Sigmoid colon (tissue), 7 donors: ENCODE measurements around the gene MIEF1. TPM values are rescaled to one million over a fixed set of nuclear protein-coding genes. Genes with fewer than 3 reads are reported as not detected.

Source experiments
- DNase-seq: peaks from one replicate; pipeline ENCODE4 v3.0.0-alpha.2; 2019
- H3K27ac ChIP-seq, 4 donors: fragments of 200-600 bp; sonication (generic); one replicate each; pipeline ENCODE4 v1.5.1; 2016 to 2019; ENCODE audit warnings: mild to moderate bottlenecking in 1 of 4
- H3K27me3 ChIP-seq, 3 donors: fragments of 200-600 bp; sonication (generic); one replicate each; pipeline ENCODE4 v1.5.1; 2019; ENCODE audit warnings: mild to moderate bottlenecking in 1 of 3
- H3K36me3 ChIP-seq, 4 donors: fragments of 200-600 bp; sonication (generic); one replicate each; pipeline ENCODE4 v1.5.1; 2016 to 2019
- H3K4me1 ChIP-seq, 4 donors: fragments of 200-600 bp; sonication (generic); one replicate each; pipeline ENCODE4 v1.5.1; 2017 to 2019
- H3K4me3 ChIP-seq, 4 donors: fragments of 200-600 bp; sonication (generic); one replicate each; pipeline ENCODE4 v1.5.1; 2017 to 2019; ENCODE audit warnings: mild to moderate bottlenecking in 2 of 4, moderate library complexity in 1 of 4
- H3K9me3 ChIP-seq, 4 donors: fragments of 200-600 bp in 3 of 4; sonication (generic) in 3 of 4; one replicate each; pipeline versions ENCODE4 v1.5.1 to v1.6.1; 2013 to 2019
- EP300 ChIP-seq, 4 donors: sonication (generic); formaldehyde crosslinking; IDR thresholded peaks; one replicate each; pipeline ENCODE4 v1.6.1; 2017; ENCODE audit warnings: antibody characterized with exemption in 4 of 4
- POLR2A ChIP-seq, 2 donors: fragments of 450-650 bp; IDR thresholded peaks; one replicate each; pipeline ENCODE4 v1.6.1; 2016; ENCODE audit warnings: antibody characterized with exemption in 2 of 2, mild to moderate bottlenecking in 2 of 2, moderate library complexity in 2 of 2
- POLR2AphosphoS5 ChIP-seq, 4 donors: sonication (generic); formaldehyde crosslinking; IDR thresholded peaks; one replicate each; pipeline ENCODE4 v1.6.1; 2017; ENCODE audit warnings: antibody characterized with exemption in 4 of 4
- WGBS, 2 donors: extraction: QIAGEN DNeasy Blood & Tissue Kit; methylation state at CpG; one replicate each; pipeline ENCODE4 v1.1.7; 2013; 5-methylcytosine and 5-hydroxymethylcytosine counted together
- intact Hi-C: fragments of 100-400 bp; cut with DNase I; formaldehyde crosslinking; loops from one replicate; pipeline ENCODE4 v1.15.1; 2023
- polyA plus RNA-seq, 3 donors: library from polyadenylated mRNA; stranded (reverse); fragments of 200-250 nt; gene quantifications; one replicate each; pipeline ENCODE4 v1.2.3, GENCODE V29; 2013
- total RNA-seq, 4 donors: library from RNA; depleted of rRNA; stranded (reverse); fragments of >200 nt; gene quantifications; one replicate each; pipeline ENCODE4 v1.1.0, GENCODE V29; 2016
- TF ChIP-seq, protein P1 (sequence below), 4 experiments: fragments of 450-650 bp in 3 of 4; fragments of 200-600 bp in 1 of 4; IDR thresholded peaks; one replicate each; pipeline ENCODE4 v1.5.1; 2016 to 2019; ENCODE audit warnings: antibody characterized with exemption in 4 of 4, mild to moderate bottlenecking in 3 of 4, moderate library complexity in 2 of 4
- donor health status: healthy with polysubstance abuse.
- donor health status: Bipolar disorder and iron deficiency.
- donor health status: healthy.

The MIEF1 gene
- total and polyA plus RNA-seq, 7 donors = 9.0 to 25.4 (median 14.2) TPM

DNA sequence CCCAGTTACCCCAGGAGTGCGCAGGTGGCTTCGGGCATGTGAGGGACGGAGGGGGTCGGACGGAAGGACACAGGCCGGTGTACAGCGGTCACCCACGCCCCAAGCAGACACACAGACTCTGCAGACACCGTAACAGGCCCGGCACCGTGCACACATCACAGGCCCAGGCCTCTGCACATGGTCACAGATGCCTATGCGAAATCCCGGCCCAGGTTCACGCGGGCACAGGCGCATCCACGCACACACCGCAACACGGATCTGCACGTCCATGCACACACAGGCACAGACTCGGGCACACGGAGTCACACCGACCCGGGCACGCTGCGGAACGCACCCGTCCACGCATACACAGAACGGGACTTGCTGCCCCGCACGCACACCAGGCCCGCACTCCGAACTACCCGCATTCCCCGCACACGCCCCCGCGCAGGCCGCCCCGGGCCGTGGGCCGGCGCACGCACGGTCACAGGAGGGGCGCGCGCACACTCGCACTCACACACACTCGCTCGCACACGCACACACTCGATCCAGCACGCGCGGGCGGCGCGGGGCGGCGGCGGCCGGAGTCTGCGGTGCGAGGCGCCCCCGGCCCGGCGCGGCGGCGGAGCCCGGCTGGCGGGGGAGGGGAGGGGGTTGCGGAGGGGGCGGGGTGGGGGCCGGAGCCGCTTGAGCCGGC, 45.4 kb upstream of the MIEF1 start, which contains the start of gene MGAT3:
Gene MGAT3 (plus strand): TSS at position 491 of the 676 bp plus-strand sequence. CDS start 30,336 bp downstream, outside the sequence.
- 35 to 38% methylated on average over 80 of the region's 80 CpGs for WGBS, 2 donors

DNA sequence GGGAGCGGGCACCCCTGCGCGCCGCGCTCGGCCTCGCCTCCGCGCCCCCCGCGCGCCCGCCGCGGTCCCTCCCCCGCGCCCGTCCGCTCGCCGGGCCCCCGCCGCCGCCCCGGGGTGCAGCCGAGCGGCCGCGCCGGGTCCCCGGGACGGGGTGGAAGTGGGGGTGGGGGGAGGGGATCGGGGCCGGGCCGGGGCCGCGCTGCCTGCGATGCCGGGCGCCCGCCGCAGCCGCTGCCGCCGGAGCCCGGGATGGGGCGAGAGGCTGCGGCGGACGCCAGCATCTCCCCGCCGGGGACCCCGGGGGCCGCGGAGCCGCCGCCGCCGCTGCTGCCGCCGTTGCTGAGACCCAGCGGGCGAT, 44.9 kb upstream of the MIEF1 start:
- peak overlapping the region in 3 of 4 donors; percentile 41 to 52 (median 51) for H3K4me3 ChIP-seq
- no peak for DNase-seq
- H3K36me3 ChIP-seq = no peaks in the 10 kb centered on the region
- no peaks in the 10 kb centered on the region for H3K9me3 ChIP-seq
- TF ChIP-seq POLR2A (IDR thresholded peaks at IDR 0.05) (no peak), EP300 (IDR thresholded peaks at IDR 0.05) (no peak), POLR2AphosphoS5 (IDR thresholded peaks at IDR 0.05) (no peak)
- TF ChIP-seq, protein P1, sequence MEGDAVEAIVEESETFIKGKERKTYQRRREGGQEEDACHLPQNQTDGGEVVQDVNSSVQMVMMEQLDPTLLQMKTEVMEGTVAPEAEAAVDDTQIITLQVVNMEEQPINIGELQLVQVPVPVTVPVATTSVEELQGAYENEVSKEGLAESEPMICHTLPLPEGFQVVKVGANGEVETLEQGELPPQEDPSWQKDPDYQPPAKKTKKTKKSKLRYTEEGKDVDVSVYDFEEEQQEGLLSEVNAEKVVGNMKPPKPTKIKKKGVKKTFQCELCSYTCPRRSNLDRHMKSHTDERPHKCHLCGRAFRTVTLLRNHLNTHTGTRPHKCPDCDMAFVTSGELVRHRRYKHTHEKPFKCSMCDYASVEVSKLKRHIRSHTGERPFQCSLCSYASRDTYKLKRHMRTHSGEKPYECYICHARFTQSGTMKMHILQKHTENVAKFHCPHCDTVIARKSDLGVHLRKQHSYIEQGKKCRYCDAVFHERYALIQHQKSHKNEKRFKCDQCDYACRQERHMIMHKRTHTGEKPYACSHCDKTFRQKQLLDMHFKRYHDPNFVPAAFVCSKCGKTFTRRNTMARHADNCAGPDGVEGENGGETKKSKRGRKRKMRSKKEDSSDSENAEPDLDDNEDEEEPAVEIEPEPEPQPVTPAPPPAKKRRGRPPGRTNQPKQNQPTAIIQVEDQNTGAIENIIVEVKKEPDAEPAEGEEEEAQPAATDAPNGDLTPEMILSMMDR (IDR thresholded peaks at IDR 0.05) = no peak
- 1 to 3% methylated on average over 63 of the region's 63 CpGs for WGBS, 2 donors
- intact Hi-C loops = no loop called here
- H3K27ac ChIP-seq = peak overlapping the region in 2 of 4 donors; percentile 34 to 59
- H3K27me3 ChIP-seq = peaks cover 21 to 35% (median 22%) of the 10 kb centered on the region in 3 donors
- peaks cover 0 to 17% (median 14%) of the 10 kb centered on the region in 4 donors for H3K4me1 ChIP-seq

More for the DNA sequence above, 45.4 kb upstream of the MIEF1 start, which contains the start of gene MGAT3:
- H3K9me3 ChIP-seq = no peaks in the 10 kb centered on the region
- TF ChIP-seq POLR2AphosphoS5 (IDR thresholded peaks at IDR 0.05) = no peak
- no peak for TF ChIP-seq EP300 (IDR thresholded peaks at IDR 0.05)
- no peak for TF ChIP-seq POLR2A (IDR thresholded peaks at IDR 0.05)
- TF ChIP-seq, protein P1 (IDR thresholded peaks at IDR 0.05) = no peak
- peak within 1 kb of the TSS in 3 of 4 donors; percentile 13 to 59 (median 34) for H3K27ac ChIP-seq
- peaks cover 21 to 35% (median 22%) of the 10 kb centered on the region in 3 donors for H3K27me3 ChIP-seq
- no peaks in the 10 kb centered on the region for H3K36me3 ChIP-seq
- H3K4me3 ChIP-seq = peak within 1 kb of the TSS in 3 of 4 donors; percentile 41 to 52 (median 51)
- DNase-seq = no peak
- intact Hi-C loops = no loop called here
- H3K4me1 ChIP-seq = peaks cover 0 to 17% (median 14%) of the 10 kb centered on the region in 4 donors

DNA sequence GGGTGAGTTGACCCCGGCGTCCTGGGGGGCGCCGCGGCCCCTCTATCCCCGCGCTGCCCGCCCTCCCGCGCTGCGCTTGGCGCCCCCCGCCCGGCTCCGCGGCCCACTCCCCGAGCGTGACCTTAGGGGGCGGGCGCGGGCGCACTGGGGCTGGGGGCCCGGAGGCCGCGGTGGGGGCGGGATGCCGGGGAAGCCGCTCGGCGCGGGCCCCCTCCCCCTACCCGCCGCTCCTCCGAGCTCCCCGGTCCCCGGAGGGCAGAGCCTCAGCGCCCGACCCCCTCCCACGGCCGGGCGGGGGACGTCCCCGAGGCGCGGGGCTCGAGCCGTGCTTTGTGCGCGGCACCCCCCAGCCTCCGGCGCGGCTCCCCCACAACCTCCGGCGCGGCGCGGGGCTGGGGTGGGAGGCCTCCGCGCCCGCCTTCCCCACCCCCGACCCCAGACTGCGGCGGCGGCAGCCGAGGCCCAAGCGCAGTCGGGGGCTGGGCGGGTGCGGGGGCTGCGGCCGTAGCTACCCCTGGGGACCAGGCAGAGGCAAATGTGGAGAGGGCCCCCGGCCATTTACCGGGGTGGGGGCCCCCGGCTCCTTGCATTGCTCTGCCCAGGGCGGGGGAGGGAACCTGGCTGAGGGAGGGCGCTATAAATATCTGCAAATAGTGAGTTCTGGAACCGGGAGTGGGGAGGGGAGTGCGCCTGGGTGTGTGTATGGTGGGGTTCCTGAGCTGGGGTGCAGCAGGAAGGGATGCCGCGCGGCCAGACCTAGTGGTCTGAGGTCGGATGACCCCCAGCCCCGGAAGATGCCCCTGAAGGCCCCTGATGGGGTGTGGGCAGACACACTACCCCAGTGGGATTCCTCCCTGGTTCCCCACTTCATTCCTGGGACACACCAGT, 44.3 kb upstream of the MIEF1 start:
- Histone ChIP-seq H3K9me3 (no peaks in the 10 kb centered on the region), H3K4me1 (peaks cover 0 to 17% (median 14%) of the 10 kb centered on the region in 4 donors), H3K4me3 (peak overlapping the region in 3 of 4 donors; percentile 41 to 52 (median 51)), H3K27ac (peak overlapping the region in 3 of 4 donors; percentile 13 to 59 (median 34)), H3K27me3 (peaks cover 21 to 35% (median 22%) of the 10 kb centered on the region in 3 donors), H3K36me3 (no peaks in the 10 kb centered on the region)
- no peak for DNase-seq
- intact Hi-C loops = no loop called here
- TF ChIP-seq EP300 (IDR thresholded peaks at IDR 0.05) (no peak), POLR2A (IDR thresholded peaks at IDR 0.05) (no peak), POLR2AphosphoS5 (IDR thresholded peaks at IDR 0.05) (no peak)
- TF ChIP-seq, protein P1 (IDR thresholded peaks at IDR 0.05) = no peak
- WGBS, 2 donors = 2 to 4% methylated on average over 83 of the region's 83 CpGs

DNA sequence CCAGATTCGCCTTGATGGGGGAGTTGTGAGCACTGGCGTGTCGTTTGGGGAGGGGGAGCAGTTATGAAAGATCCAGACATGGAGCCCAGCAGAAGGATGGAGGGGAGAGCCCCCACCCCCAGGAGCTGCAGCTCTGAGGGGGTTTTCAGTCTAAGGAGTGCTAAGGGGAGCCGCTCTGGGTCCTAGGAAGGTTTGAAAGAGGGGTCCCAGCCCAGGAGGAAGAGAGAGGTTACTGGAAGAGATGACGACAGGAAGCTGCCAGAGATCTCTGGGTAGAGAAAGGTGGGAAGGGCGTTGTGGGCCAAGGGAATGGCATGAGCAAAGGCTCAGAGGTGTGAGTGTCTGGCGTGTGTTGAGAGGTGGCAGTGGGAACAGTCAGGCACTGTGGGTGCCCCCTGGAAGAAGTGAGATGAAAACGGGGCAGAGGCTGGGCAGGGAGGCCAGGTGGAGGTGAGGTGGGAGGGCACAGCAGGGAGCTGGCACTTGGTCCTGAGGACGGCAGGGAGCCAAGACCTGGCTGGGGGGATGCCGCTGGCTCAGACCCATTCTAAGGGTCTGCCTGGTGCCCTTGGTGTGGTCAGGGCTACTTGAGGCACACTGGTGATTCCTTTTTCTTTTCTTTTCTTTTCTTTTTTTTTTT, 43.5 kb upstream of the MIEF1 start:
- no peak for DNase-seq
- no peaks in the 10 kb centered on the region for H3K9me3 ChIP-seq
- WGBS, 2 donors = 39 to 54% methylated on average over 10 of the region's 10 CpGs
- TF ChIP-seq EP300 (IDR thresholded peaks at IDR 0.05) (no peak), POLR2A (IDR thresholded peaks at IDR 0.05) (no peak), POLR2AphosphoS5 (IDR thresholded peaks at IDR 0.05) (no peak)
- TF ChIP-seq, protein P1 (IDR thresholded peaks at IDR 0.05) = no peak
- intact Hi-C loops = no loop called here
- peak overlapping the region in 2 of 4 donors; percentile 41 to 51 for H3K4me3 ChIP-seq
- H3K27ac ChIP-seq = peak overlapping the region in 2 of 4 donors; percentile 34 to 59
- peaks cover 21 to 35% (median 22%) of the 10 kb centered on the region in 3 donors for H3K27me3 ChIP-seq
- no peaks in the 10 kb centered on the region for H3K36me3 ChIP-seq
- peaks cover 0 to 17% (median 14%) of the 10 kb centered on the region in 4 donors for H3K4me1 ChIP-seq
